LoVo (cell line): ENCODE data around the gene ZBTB16.

ENCODE experiments used
- DNase-seq: peaks from one replicate; pipeline ENCODE4 v3.0.0-alpha.2; 2016; ENCODE audit warnings: low spot score

The ZBTB16 gene

DNA sequence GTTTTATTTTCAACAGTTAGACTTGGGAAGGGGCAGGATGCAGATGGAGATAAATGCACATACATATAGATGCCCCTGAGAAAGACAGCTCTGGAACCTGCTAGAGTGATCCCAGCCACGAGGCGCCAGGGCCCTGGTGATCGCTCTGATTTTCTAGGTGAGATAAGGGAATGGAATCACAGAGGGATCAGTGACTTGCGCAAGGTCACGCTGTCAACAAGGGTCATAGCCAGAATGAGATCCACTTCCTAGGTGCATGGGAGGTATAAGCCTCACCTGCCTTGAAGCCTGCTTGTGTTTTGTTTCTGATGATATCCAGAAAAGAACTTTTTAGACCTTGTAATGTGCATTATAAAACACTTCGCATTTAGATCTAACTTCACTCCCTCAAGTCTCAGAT, 47.5 kb downstream of the ZBTB16 start:
- no peak for DNase-seq

DNA sequence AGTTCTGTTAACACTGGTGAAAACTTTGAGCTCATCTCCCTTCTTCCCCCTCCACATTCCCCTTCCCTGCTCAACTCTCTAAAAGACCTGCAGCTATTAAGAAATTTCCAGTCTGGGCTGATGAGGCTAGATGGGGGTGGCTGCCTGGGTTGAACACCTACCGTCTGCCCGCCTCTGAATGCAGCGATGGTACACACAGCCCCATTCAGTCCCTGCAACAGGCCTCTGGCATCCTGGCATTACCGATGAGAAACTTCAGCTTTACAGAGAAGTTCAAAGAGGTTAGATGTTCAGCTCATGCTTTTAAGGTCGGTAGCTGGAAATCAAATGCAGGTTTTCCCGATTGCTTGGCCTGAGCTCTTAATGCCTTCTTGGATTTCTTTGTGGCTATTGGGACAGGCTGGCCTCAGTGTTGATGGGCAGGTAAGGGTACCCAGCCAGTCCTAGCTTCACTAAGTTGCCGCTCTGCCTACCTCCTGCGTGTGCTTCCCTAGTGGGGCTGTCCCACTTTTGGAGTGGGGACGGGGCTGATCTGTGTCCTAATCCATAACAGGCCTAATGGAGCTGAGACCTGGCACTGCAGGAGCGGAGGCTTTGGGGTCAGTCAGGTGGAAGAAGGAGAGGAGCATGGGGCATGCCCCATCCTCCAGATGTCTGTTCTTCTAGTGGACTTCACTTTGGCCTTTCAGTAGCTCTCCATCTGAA, 49.1 kb downstream of the ZBTB16 start:
- no peak for DNase-seq

DNA sequence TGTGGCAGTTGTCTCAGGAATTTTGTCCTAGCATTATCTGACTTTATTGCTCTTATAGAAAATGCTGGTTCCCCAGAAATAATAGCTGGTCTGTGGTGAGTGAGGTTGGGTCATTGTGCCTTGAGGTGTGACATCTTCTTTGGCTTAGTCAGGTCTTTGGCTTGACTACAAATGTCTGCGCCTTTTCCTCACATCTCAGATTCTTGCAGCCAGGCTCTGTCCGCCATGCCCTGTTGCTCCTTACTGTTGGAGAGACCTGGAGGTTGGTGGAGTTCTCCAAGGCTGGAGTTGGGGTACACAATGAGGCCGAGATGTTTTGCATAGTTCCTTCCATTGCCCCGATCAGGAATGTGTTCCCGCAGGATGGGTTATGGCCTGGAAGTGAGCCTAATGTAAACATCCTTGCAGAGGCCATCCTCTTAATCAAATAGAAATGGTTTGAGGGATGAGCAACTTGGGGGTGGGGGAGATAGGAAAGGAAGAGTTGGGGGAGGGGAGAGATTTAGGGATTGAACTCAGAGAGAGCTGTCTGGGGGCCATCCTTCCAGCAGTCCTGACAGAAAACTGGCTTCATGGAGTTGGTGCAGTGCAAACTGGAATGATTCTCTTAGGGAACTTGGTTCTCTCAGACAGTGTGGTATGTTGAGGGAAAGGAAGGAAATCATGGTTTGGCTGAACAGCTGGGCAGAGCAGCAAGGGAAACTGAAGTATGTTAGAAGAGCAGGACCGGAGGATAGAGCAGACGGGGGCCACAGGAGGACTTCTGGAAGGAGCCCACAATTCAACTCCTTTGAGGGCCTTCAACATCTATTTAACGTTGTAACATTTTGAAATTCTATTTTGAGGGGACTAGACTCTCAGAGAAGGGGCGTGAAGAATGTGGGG, 49.9 kb downstream of the ZBTB16 start:
- no peak for DNase-seq

- no peak for DNase-seq
Measured at GRCh38 chr11:114110123-114110522, 50.6 kb downstream of the ZBTB16 start.

DNA sequence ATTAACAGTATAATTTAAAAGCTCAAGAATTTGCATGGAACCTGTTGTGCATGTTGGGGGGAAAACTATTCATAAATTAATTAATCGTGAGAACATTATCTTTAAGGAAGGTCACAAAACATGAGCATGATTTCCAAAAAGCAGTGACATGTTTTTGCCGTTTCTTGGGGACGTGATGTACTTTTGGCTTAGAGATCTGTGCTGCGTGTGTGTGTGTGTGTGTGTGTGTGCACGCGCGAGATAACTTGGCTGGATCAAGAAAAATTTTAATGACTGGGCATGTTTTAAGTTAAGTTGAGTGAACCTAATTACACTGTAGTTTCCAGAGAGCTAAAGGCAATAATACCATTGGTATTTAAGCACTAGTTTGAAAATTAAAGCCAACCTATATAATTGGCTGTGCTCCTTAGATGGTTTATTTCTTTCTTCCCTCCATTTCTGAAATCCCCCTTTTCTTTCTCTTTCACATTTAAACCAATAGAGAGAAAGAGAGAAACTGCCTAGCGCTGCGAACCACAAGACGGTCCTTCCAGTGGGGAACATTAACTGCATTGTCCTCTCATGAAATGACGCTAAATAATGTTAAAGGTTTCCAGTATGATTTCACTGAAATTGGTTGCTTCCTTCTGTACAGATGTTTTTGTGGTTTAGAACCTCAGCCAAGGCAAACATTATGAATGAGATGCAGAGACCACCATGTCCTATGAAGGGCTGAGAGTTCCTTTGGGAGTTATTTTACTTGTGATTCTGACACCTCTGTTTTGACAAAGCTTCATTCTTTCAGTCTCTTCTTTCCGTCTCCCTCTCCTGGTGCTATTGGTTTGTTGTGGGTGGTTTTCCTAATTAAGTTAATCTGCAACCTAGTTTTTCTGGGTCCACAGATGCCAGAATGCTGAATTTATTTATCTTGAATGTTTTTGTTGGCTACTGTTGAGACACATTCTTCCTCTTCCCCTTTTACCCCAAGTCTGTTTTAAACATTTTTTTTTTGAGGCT, 51.7 kb downstream of the ZBTB16 start:
- DNase-seq, result no peak

DNA sequence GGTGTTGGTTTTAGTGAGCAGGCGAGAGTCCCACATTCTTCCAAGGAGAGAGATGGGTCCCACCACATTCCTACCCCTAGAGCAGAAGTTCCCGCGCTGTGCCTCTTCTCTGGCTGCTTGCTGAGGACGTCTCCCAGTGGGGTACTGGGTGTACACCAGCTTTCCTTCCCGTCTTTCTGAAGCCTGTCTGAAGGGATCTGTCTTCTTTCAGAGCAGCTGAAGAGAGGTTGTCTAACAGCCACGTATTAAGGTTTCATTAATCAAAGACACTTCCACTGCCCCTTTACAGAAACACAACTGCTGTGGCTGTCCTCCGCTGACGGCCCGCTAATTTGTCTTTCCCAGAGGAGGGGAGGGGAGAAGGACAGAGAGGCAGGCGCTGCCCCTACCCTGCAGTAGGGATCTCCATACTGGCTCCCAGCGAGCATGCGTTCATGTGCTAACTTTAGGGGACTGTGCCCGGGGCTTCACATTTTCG, 56.0 kb downstream of the ZBTB16 start:
- DNase-seq, result no peak

- DNase-seq, result no peak
Measured at GRCh38 chr11:114116357-114116756, 56.8 kb downstream of the ZBTB16 start.

GRCh38 chr11:114116800-114117199, 57.3 kb downstream of the ZBTB16 start:
- no peak for DNase-seq

DNA sequence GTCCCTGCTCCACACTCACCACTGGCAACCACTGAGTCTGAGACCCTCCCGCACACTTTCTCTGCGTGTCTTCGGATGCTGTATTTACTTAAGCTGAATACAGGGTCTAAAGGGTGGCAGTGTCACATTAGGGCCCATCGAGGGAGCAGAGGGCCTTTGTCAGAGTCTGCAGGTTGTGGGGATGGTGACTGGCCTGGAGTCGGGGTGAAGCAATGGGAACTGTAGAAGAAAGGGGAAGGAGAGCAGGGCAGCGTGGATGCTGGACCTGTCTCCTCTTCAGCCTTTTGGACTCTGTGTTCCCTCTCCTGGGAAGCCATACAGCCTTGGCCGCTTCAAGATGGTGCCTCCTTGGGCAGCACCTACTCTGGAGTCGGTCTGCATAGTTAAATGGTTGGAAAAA, 61.1 kb downstream of the ZBTB16 start:
- no peak for DNase-seq

DNA sequence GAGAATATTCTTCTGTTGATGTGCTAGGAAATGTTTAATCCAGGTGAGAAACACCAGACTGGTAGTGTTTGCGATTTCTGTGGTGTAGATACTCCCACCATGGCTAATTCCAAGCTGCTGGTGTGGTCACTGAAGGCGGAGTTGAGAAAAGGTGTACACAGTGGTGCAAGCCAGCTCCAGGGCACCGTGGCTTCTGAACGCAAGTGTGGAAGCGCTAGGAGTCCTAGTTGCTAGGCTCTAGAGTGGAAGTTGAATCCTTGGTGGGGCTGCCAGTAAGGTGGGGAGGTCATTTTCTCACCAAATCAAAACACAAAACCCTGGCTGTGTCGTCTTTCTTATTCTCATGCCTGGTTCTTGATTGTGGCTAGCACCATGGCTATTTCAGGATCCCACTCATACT, 61.6 kb downstream of the ZBTB16 start:
- no peak for DNase-seq

DNA sequence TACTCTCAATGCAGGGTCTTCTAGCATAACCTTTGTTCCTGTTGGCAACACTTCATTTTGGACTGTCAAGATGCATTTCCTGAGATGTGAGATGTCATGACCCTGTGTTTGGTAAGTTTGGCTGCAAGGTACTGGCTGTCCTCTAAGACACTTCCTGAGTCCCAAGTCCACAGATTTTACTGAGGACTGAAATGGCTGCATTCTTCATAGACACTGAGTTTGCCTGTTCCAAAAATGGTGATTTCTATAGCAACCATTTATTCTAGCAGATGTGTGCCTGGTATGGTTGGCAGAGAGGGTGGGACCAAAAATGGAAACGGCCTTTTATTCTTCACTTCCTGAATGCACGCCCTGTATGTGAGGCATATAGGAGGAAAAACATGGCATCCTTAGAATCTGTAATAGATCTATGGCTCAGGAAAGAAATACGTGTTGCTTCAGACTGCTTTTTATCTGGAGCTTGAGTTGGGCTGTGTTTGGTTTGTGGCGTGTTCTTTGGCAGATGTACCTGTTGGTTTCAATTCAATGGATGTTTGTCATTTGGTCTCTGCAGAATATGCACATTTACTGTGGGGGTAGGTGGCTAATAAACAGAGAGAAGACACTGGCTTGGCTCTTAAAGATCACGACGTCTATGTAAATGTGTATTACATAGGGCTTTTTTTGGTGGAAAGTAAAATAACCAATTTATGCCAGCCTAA, 62.4 kb downstream of the ZBTB16 start:
- no peak for DNase-seq

- no peak for DNase-seq
Measured at GRCh38 chr11:114122686-114123085, 63.2 kb downstream of the ZBTB16 start.

- DNase-seq, result no peak
Measured at GRCh38 chr11:114123692-114124330, 64.3 kb downstream of the ZBTB16 start.

DNA sequence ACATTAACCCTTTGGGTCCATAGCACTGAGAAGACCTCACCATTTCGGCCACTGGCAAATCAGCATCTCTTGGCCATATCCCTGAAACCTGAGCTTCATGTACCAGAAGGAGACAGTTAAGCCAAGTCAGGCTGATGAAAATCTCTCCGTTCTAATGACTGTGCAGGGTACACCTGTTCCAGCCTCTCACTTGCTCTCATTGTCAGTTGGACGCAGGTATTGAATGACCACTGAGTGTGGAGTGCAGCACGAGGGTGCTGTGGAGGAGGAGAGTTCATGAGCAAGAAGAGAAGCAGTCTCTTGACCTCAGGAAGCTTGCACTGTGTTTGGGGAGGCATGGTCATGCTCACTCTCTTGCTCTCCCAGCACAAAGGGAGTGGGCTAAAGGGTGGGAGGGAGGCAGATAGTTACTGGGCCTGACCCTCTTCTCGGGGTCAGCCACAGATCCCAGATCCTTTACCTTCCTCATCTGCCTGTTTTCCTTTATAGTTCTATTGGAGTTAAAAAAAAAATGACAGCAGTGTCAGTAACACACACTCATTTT, 65.2 kb downstream of the ZBTB16 start:
- no peak for DNase-seq

DNA sequence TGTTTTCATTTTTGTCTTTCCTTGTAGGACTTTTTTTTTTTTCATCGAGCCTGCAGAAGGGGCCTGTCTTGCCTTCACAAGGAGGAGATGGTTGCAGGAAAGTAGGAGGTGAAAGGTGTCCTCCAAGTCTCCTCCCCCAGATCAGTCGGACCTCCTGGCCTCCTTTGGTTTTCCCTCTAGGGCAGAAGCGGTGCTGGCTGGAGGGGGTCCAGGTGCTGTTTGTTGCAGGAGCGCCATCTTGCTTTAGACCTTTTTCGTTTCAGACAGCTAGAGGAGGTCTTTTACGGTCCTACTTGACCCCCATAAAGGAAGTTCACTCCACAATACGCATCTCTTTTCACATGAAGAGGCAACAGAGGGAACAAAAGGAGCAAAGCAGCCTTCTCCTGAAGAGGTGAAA, 66.0 kb downstream of the ZBTB16 start:
- DNase-seq, result no peak

GRCh38 chr11:114125959-114126358, 66.4 kb downstream of the ZBTB16 start:
- DNase-seq, result no peak

GRCh38 chr11:114128399-114128798, 68.9 kb downstream of the ZBTB16 start:
- no peak for DNase-seq

GRCh38 chr11:114129142-114129541, 69.6 kb downstream of the ZBTB16 start:
- no peak for DNase-seq

- DNase-seq, result no peak
Measured at GRCh38 chr11:114129699-114130098, 70.2 kb downstream of the ZBTB16 start.

GRCh38 chr11:114130115-114130576, 70.6 kb downstream of the ZBTB16 start:
- DNase-seq, result no peak
